ENCODE results near the gene VENTX.

DNA sequence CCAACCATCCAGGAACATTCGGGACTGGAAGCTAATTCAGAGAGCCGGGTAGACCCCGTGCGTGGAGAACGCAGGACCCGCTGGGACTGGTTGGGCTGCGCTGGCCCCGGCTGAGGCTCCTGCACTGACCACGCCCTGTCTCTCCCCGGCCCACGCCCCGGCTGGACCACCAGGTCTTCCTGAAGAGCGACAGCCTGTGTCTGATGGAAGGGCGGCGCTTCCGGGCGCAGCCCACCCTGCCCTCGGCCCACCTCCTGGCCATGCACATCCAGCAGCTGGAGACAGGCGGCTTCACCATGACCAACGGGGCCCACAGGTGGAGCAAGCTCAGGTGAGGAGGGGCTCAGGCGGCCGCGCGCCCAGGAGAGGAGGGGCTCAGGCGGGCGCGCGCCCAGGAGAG is 17.9 kb upstream of the VENTX start:
- TF ChIP-seq CTCF (IDR thresholded peaks at IDR 0.05): no peak
- TF ChIP-seq MXD4 (CRISPR knock-in tag; IDR thresholded peaks at IDR 0.05; ENCODE audit: borderline replicate concordance): no peak
- no peak for TF ChIP-seq ZNF317 (CRISPR knock-in tag; IDR thresholded peaks at IDR 0.05; ENCODE audit: borderline replicate concordance, low read depth)
- no peak for TF ChIP-seq IRF2 (CRISPR knock-in tag; IDR thresholded peaks at IDR 0.05; ENCODE audit: borderline replicate concordance, low read depth)
- TF ChIP-seq ZNF425 (CRISPR knock-in tag; conservative IDR thresholded peaks at IDR 0.05): no peak
- TF ChIP-seq FOXJ3 (CRISPR knock-in tag; IDR thresholded peaks at IDR 0.05; ENCODE audit: borderline replicate concordance): no peak
- no peak for TF ChIP-seq TEAD4 (CRISPR knock-in tag; IDR thresholded peaks at IDR 0.05)
- TF ChIP-seq, protein P1, sequence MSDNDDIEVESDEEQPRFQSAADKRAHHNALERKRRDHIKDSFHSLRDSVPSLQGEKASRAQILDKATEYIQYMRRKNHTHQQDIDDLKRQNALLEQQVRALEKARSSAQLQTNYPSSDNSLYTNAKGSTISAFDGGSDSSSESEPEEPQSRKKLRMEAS (CRISPR knock-in tag; IDR thresholded peaks at IDR 0.05): no peak
